HepG2 (cell line): ENCODE results near the gene MTHFD1L. TPM values are rescaled to one million over a fixed set of nuclear protein-coding genes. Genes with fewer than 3 reads are reported as not detected.

Source experiments
- ARNT2 ChIP-seq: sonication (generic); formaldehyde crosslinking; IDR thresholded peaks from 2 replicates; pipeline ENCODE4 v1.8.0; 2022; ENCODE audit warnings: mild to moderate bottlenecking, low read depth, missing genetic modification reagents, moderate library complexity
- ARNTL ChIP-seq: sonication (generic); formaldehyde crosslinking; IDR thresholded peaks from 2 replicates; pipeline ENCODE4 v1.4.0; 2020; ENCODE audit warnings: mild to moderate bottlenecking, missing genetic modification reagents
- CHD2 ChIP-seq: IDR thresholded peaks from 2 replicates; pipeline ENCODE4 v1.6.1; 2011; ENCODE audit warnings: low read depth, low read length, improper control_type of control experiment
- FOXM1 ChIP-seq: sonication (generic); formaldehyde crosslinking; IDR thresholded peaks from 2 replicates; pipeline ENCODE4 v1.5.0; 2020; ENCODE audit warnings: missing genetic modification reagents
- GATAD1 ChIP-seq: IDR thresholded peaks from 2 replicates; pipeline ENCODE4 v1.6.1; 2016; ENCODE audit warnings: missing genetic modification reagents, missing compliant biosample characterization
- KAT2B ChIP-seq: fragments of 150-350 bp; IDR thresholded peaks from 2 replicates; pipeline ENCODE4 v1.6.1; 2014; ENCODE audit warnings: low read depth, low read length, borderline replicate concordance
- MEF2D ChIP-seq: sonication (generic); formaldehyde crosslinking; IDR thresholded peaks from 2 replicates; pipeline ENCODE4 v1.5.1; 2020; ENCODE audit warnings: mild to moderate bottlenecking, missing genetic modification reagents
- MLLT10 ChIP-seq: sonication (generic); formaldehyde crosslinking; IDR thresholded peaks from 2 replicates; pipeline ENCODE4 v1.4.0; 2020; ENCODE audit warnings: missing genetic modification reagents
- PRPF4 ChIP-seq: fragments of 200-400 bp; formaldehyde crosslinking; IDR thresholded peaks from 2 replicates; pipeline ENCODE4 v1.6.1; 2016; ENCODE audit warnings: low read length, low read depth; ENCODE audit not compliant: poor library complexity, severe bottlenecking
- RAD51 ChIP-seq: fragments of 450-650 bp; IDR thresholded peaks from 2 replicates; pipeline ENCODE4 v1.6.1; 2016; ENCODE audit warnings: borderline replicate concordance
- SAP130 ChIP-seq: IDR thresholded peaks from 2 replicates; pipeline ENCODE4 v1.6.1; 2016; ENCODE audit warnings: low read depth
- SRSF4 ChIP-seq: fragments of 200-400 bp; formaldehyde crosslinking; IDR thresholded peaks from one replicate; pipeline ENCODE4 v1.6.1; 2018; ENCODE audit warnings: mild to moderate bottlenecking, low read depth, low read length, moderate library complexity; ENCODE audit not compliant: poor library complexity, severe bottlenecking
- SSRP1 ChIP-seq: IDR thresholded peaks from 2 replicates; pipeline ENCODE4 v1.6.1; 2016; ENCODE audit warnings: control low read depth
- ZFP36L1 ChIP-seq: sonication (generic); formaldehyde crosslinking; IDR thresholded peaks from 2 replicates; pipeline ENCODE4 v1.8.0; 2022; ENCODE audit warnings: mild to moderate bottlenecking, missing genetic modification reagents, moderate library complexity
- ZFP82 ChIP-seq: sonication (generic); formaldehyde crosslinking; IDR thresholded peaks from 2 replicates; pipeline ENCODE4 v1.5.1; 2020; ENCODE audit warnings: mild to moderate bottlenecking, missing genetic modification reagents, borderline replicate concordance
- ZFYVE20 ChIP-seq: sonication (generic); formaldehyde crosslinking; IDR thresholded peaks from 2 replicates; pipeline ENCODE4 v1.8.0; 2023; ENCODE audit warnings: low read depth, mild to moderate bottlenecking, moderate library complexity, missing genetic modification reagents, borderline replicate concordance
- ZNF234 ChIP-seq: sonication (generic); formaldehyde crosslinking; conservative IDR thresholded peaks from 2 replicates; pipeline ENCODE4 v1.5.1; 2020; ENCODE audit warnings: mild to moderate bottlenecking, missing genetic modification reagents
- ZNF333 ChIP-seq: sonication (generic); formaldehyde crosslinking; IDR thresholded peaks from 2 replicates; pipeline ENCODE4 v1.4.0; 2020; ENCODE audit warnings: mild to moderate bottlenecking, missing genetic modification reagents, borderline replicate concordance
- ZNF615 ChIP-seq: sonication (generic); formaldehyde crosslinking; IDR thresholded peaks from 2 replicates; pipeline ENCODE4 v1.5.0; 2020; ENCODE audit warnings: mild to moderate bottlenecking, missing genetic modification reagents, borderline replicate concordance
- ZNF768 ChIP-seq: sonication (generic); formaldehyde crosslinking; IDR thresholded peaks from 2 replicates; pipeline ENCODE4 v1.4.0; 2020; ENCODE audit warnings: missing genetic modification reagents
- polyA plus RNA-seq, 8 experiments: library from polyadenylated mRNA; depleted of rRNA in 3 of 8; stranded (reverse) in 7 of 8; unstranded in 1 of 8; fragments of >200 nt; fragmentation: Illumina TruSeq in 4 of 8; extraction: Trizol in 4 of 8; gene quantifications; 2 replicates each; pipeline versions ENCODE4 v1.2.1 to v1.2.3, GENCODE V29; 2011 to 2016; ENCODE audit warnings: low read depth in 4 of 8, missing spikeins in 1 of 8, mixed read lengths in 1 of 8; ENCODE audit not compliant: insufficient read depth in 1 of 8
- total RNA-seq, 5 experiments: library from RNA; depleted of rRNA; stranded (reverse); fragments of >200 nt; fragmentation: Illumina TruSeq; extraction: Trizol; gene quantifications; 2 replicates each; pipeline ENCODE4 v1.2.3, GENCODE V29; 2016; ENCODE audit warnings: low read depth in 1 of 5
- TF ChIP-seq, protein P1 (sequence below): IDR thresholded peaks from 2 replicates; pipeline ENCODE4 v1.6.1; 2016; ENCODE audit warnings: mild to moderate bottlenecking
- TF ChIP-seq, protein P2 (sequence below): sonication (generic); formaldehyde crosslinking; IDR thresholded peaks from 2 replicates; pipeline ENCODE4 v1.4.0; 2020; ENCODE audit warnings: missing genetic modification reagents, mild to moderate bottlenecking, borderline replicate concordance
- TF ChIP-seq, protein P3 (sequence below): IDR thresholded peaks from 2 replicates; pipeline ENCODE4 v1.4.0; 2020; ENCODE audit warnings: mild to moderate bottlenecking, missing genetic modification reagents

MTHFD1L gene
- total and polyA plus RNA-seq, 2 of the 13 experiments (the other 11 are each of a cell fraction or from before 2014, with no cell fraction given), result 24.0 to 39.6 TPM

DNA sequence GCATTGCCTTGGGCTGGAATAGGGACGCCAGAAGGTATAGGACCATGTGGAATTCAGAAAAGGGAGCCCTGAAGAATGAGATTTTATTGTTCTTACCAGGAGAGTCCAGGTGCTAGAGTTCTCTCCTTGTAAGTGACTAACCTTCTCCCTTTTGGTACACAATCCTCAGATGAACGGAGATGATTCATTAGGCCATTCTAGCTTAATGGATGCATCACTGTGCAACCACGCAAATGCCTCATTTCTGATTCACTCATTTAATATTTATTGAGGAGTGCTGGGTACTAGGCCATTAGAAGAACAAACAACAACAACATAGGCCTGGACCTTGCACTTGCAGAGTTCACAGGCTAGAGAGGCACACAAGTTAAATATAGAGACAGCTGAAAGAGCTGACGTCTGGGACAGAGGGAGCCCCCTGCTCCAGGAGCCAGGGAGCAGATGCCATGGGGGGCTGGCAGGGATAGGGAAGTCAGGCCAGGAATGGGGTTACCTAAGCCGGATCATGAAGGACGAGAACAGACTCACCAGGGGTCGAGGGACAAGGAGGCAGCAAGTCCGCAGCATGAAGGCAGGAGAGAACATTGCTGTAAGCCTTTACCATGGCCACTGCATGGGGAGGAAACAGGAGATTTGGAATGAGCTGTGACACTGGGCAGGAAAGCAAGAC is 194.7 kb downstream of the MTHFD1L start (continued):
- TF ChIP-seq, protein P1, sequence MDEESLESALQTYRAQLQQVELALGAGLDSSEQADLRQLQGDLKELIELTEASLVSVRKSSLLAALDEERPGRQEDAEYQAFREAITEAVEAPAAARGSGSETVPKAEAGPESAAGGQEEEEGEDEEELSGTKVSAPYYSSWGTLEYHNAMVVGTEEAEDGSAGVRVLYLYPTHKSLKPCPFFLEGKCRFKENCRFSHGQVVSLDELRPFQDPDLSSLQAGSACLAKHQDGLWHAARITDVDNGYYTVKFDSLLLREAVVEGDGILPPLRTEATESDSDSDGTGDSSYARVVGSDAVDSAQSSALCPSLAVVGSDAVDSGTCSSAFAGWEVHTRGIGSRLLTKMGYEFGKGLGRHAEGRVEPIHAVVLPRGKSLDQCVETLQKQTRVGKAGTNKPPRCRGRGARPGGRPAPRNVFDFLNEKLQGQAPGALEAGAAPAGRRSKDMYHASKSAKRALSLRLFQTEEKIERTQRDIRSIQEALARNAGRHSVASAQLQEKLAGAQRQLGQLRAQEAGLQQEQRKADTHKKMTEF (CRISPR knock-in tag), result peak; percentile 69; the same call in 1 of the 2 replicates
- TF ChIP-seq SRSF4, result no peak
- TF ChIP-seq, protein P2, sequence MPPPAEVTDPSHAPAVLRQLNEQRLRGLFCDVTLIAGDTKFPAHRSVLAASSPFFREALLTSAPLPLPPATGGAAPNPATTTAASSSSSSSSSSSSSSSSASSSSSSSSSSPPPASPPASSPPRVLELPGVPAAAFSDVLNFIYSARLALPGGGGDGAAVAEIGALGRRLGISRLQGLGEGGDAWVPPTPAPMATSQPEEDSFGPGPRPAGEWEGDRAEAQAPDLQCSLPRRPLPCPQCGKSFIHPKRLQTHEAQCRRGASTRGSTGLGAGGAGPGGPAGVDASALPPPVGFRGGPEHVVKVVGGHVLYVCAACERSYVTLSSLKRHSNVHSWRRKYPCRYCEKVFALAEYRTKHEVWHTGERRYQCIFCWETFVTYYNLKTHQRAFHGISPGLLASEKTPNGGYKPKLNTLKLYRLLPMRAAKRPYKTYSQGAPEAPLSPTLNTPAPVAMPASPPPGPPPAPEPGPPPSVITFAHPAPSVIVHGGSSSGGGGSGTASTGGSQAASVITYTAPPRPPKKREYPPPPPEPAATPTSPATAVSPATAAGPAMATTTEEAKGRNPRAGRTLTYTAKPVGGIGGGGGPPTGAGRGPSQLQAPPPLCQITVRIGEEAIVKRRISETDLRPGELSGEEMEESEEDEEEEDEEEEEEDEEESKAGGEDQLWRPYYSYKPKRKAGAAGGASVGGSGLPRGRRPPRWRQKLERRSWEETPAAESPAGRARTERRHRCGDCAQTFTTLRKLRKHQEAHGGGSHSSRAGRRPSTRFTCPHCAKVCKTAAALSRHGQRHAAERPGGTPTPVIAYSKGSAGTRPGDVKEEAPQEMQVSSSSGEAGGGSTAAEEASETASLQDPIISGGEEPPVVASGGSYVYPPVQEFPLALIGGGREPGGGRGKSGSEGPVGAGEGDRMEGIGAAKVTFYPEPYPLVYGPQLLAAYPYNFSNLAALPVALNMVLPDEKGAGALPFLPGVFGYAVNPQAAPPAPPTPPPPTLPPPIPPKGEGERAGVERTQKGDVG, result no peak
- no peak for TF ChIP-seq KAT2B
- TF ChIP-seq ARNT2, result no peak
- no peak for TF ChIP-seq PRPF4
- TF ChIP-seq FOXM1 (CRISPR knock-in tag), result no peak
- no peak for TF ChIP-seq ZNF333
- no peak for TF ChIP-seq MLLT10
- no peak for TF ChIP-seq ZNF234 (CRISPR knock-in tag)
- no peak for TF ChIP-seq ZNF768 (CRISPR knock-in tag)
- TF ChIP-seq ZFYVE20 (CRISPR knock-in tag), result no peak
- TF ChIP-seq MEF2D, result peak; percentile 90
- TF ChIP-seq, protein P3, sequence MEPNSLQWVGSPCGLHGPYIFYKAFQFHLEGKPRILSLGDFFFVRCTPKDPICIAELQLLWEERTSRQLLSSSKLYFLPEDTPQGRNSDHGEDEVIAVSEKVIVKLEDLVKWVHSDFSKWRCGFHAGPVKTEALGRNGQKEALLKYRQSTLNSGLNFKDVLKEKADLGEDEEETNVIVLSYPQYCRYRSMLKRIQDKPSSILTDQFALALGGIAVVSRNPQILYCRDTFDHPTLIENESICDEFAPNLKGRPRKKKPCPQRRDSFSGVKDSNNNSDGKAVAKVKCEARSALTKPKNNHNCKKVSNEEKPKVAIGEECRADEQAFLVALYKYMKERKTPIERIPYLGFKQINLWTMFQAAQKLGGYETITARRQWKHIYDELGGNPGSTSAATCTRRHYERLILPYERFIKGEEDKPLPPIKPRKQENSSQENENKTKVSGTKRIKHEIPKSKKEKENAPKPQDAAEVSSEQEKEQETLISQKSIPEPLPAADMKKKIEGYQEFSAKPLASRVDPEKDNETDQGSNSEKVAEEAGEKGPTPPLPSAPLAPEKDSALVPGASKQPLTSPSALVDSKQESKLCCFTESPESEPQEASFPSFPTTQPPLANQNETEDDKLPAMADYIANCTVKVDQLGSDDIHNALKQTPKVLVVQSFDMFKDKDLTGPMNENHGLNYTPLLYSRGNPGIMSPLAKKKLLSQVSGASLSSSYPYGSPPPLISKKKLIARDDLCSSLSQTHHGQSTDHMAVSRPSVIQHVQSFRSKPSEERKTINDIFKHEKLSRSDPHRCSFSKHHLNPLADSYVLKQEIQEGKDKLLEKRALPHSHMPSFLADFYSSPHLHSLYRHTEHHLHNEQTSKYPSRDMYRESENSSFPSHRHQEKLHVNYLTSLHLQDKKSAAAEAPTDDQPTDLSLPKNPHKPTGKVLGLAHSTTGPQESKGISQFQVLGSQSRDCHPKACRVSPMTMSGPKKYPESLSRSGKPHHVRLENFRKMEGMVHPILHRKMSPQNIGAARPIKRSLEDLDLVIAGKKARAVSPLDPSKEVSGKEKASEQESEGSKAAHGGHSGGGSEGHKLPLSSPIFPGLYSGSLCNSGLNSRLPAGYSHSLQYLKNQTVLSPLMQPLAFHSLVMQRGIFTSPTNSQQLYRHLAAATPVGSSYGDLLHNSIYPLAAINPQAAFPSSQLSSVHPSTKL, result peak; percentile 75; the same call in 1 of the 2 replicates
- peak; percentile 90 for TF ChIP-seq SSRP1 (CRISPR knock-in tag)
- 0 out of 2 replicates have a peak, but pooled peaks have one; percentile 22 for TF ChIP-seq GATAD1 (CRISPR knock-in tag)
- TF ChIP-seq RAD51, result no peak
- peak; percentile 75 for TF ChIP-seq SAP130
- TF ChIP-seq ZFP36L1, result no peak
- 0 out of 2 replicates have a peak, but pooled peaks have one; percentile 62 for TF ChIP-seq ARNTL (CRISPR knock-in tag)
- TF ChIP-seq ZFP82 (CRISPR knock-in tag), result no peak
- no peak for TF ChIP-seq CHD2
- TF ChIP-seq ZNF615 (CRISPR knock-in tag), result no peak
